T-helper 1 cell treated with Interleukin-12 subunit alpha and Interleukin-12 subunit beta and Interleukin-4 antibody, amounts not matched to agents 30 μg/mL and 1 μg/mL, for 36 hours (primary cell): Measurements from ENCODE around the gene TTL.

Experiments
- H3K27ac Mint-ChIP-seq: one replicate; pipeline ENCODE4 v1.8.0; 2021; ENCODE audit warnings: mild to moderate bottlenecking, mixed read lengths
- H3K27me3 Mint-ChIP-seq: one replicate; pipeline ENCODE4 v1.8.0; 2021; ENCODE audit warnings: low read depth, mixed read lengths
- H3K36me3 Mint-ChIP-seq: one replicate; pipeline ENCODE4 v1.8.0; 2021; ENCODE audit warnings: low read depth, mixed read lengths
- H3K4me1 Mint-ChIP-seq: one replicate; pipeline ENCODE4 v1.8.0; 2021; ENCODE audit warnings: low read depth, mixed read lengths
- H3K4me3 Mint-ChIP-seq: one replicate; pipeline ENCODE4 v1.8.0; 2021; ENCODE audit warnings: mild to moderate bottlenecking, moderate library complexity, mixed read lengths
- H3K9me3 Mint-ChIP-seq: one replicate; pipeline ENCODE4 v1.8.0; 2021; ENCODE audit warnings: mixed read lengths

The TTL gene

DNA sequence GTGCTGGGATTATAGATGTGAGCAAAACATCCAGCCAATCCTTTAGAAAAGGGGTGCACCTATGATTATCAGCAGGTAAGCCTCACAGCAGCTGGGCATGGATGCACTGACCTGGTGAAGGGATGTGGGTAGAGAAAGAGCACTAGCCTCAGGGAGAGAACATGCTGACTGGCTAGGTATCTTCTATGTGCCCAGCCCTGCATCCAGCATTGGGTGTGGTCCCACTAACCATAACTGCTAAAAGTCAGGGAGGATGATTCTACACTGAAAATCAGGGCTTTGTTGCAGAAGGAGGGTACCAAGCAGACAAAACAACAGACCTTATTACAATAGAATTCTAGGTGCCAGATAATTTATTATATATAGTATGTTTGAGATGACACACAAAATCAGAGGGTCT is 27.4 kb upstream of the TTL start:
- Mint-ChIP-seq H3K4me3 (no peak overlapping the region), H3K9me3 (no peaks in the 10 kb centered on the region), H3K27me3 (peaks cover 13% of the 10 kb centered on the region), H3K4me1 (no peaks in the 10 kb centered on the region), H3K36me3 (no peaks in the 10 kb centered on the region), H3K27ac (no peak overlapping the region)

DNA sequence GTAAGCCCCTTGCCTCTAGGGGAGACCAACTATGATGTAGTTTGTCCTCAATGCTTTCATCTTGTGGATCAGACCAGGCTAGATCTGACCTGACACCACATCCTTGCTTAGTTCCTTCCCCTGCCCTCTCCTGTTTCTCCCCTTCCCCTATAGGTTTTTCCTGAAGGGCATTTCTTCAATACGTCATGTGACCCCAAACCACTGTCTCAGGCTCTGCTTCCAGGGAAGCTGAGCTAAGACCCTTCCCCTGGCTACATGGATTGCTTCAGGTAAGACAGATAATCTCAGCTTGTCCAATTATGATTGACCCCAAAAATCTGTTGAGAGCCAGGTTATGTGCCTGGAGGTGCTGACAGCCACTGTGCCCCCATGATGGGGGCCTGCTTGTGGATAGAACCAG is 22.6 kb upstream of the TTL start:
- Mint-ChIP-seq H3K36me3 (no peaks in the 10 kb centered on the region), H3K27ac (no peak overlapping the region), H3K4me1 (no peaks in the 10 kb centered on the region), H3K4me3 (no peak overlapping the region), H3K27me3 (peaks cover 43% of the 10 kb centered on the region), H3K9me3 (no peaks in the 10 kb centered on the region)

DNA sequence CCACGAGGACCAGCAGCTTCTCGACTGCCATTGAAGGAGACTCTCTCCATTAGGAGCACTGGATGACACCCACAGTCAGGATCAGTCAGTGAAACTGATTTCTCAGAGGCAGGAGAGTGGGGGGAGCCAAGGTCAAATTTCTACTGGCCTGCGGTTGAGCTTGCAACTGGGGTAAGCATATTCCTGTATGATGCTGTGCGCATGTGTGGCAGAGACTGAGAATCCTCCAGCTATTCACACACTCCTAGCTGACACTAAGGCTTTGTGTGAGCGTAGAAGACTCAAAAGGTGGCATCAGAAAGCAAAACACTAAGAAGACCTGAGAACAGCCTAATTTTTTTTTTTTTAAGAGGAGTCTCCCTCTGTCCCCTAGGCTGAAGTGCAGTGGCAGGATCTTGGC is 19.8 kb upstream of the TTL start:
- H3K4me1 Mint-ChIP-seq = no peaks in the 10 kb centered on the region
- H3K27ac Mint-ChIP-seq = no peak overlapping the region

DNA sequence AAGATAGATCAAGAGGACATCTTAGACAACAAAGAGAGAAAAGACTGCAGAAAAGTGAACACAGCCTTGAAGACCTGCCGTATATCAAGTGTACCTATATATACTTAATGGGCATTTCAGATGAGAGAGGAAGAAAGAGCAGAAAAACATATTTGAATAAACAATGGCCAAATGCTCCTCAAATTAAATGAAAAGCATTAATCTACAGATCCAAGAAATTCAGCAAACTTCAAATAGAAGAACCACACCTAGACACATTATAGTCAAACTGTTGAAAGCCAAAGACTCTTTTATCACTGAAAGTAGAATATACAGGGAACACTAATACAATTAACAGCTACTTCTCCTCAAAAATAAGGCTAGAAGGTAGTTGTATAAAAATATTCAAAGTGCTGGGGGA is 18.7 kb upstream of the TTL start:
- Mint-ChIP-seq H3K27ac (no peak overlapping the region), H3K27me3 (peaks cover 63% of the 10 kb centered on the region), H3K36me3 (no peaks in the 10 kb centered on the region), H3K9me3 (no peaks in the 10 kb centered on the region), H3K4me3 (no peak overlapping the region), H3K4me1 (no peaks in the 10 kb centered on the region)

More for the DNA sequence above, 19.8 kb upstream of the TTL start:
- H3K27me3 Mint-ChIP-seq = peaks cover 52% of the 10 kb centered on the region
- no peaks in the 10 kb centered on the region for H3K36me3 Mint-ChIP-seq
- H3K9me3 Mint-ChIP-seq = no peaks in the 10 kb centered on the region
- H3K4me3 Mint-ChIP-seq = no peak overlapping the region

DNA sequence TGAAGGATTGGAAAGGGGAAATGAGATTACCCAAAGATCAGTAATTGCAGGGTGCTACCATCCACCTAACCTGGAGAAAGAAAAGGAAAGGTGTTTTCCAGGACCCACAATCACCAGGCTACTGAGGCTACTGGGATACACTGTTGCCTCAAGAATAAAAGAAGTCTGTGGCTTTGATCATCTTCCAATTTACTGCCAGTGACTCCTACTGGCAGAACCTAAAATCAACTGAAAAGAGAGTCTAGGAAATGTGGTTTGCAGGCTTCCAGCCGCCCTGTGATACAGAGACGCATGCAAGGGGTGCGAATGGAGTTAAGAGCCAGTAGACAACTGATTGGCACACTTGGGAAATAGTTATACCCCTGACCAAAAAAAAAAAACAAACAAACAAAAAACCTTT is 16.6 kb upstream of the TTL start:
- Mint-ChIP-seq H3K27ac (no peak overlapping the region), H3K4me3 (no peak overlapping the region), H3K4me1 (no peaks in the 10 kb centered on the region), H3K27me3 (peaks cover 67% of the 10 kb centered on the region), H3K36me3 (no peaks in the 10 kb centered on the region), H3K9me3 (no peaks in the 10 kb centered on the region)

DNA sequence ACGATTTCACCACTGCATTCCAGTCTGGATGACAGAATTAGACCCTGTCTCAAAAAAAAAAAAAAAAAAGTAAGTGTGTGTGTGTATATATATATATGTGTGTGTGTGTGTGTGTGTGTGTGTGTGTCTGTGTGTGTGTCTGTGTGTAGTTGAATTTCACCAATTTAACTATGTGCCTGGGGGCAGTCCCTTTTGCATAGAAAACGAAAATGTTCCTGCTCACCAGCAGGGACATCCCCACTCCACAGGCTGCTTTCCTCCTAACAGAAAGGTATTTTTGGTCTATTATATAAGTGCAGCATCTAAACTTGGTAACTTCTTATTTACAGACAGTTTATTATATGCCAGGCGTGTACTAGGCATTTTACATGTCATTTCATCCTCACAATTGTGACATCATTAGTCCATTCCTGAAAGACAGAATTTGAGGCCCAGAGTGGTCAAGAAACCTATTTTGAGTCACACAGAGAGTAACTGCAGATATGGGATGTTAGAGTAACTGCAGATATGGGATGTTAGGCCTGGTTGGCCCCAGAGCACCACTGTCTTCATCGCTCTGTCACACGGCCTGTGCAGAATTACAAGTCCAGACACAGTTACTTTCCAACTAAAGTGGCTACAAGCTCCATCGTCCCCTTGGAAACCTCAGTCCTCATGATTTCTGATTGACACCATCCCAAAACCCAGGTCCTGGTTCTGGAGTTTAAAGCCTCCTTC is 9.3 kb upstream of the TTL start:
- Mint-ChIP-seq H3K4me3 (no peak overlapping the region), H3K27me3 (peaks cover 19% of the 10 kb centered on the region), H3K36me3 (no peaks in the 10 kb centered on the region), H3K9me3 (no peaks in the 10 kb centered on the region), H3K27ac (no peak overlapping the region), H3K4me1 (no peaks in the 10 kb centered on the region)

DNA sequence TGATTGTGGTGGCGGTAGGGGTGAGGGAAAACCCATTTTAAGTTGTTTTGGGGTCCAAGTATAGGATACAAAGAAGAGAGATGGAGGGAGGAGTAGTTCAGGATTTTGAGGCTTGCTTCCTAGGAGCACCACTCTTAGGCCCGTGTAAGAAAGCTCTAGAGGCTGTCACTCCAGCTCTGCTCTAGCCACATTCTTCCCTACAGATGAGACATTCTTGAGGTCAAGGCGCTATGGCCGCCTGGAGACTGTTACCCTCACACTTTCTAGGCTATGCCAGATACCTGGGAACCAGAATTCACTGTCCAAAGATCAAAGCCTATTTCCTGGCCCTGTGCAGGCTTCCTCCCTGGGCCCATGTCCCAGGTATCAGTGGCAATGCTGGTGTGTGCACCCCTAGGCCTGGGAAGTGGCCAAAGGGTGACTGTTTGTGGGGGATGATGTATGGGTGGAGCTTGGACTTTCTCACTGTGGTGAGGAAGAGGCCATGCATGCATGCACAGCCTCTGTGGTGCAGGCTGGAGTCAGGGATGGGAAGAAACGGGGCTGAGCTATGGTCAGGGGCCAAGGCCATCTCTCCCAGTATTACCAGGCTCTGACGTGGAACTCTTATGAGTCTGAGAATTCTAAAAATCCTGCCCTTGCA is 7.0 kb upstream of the TTL start:
- Mint-ChIP-seq H3K4me3 (no peak overlapping the region), H3K4me1 (no peaks in the 10 kb centered on the region), H3K27ac (no peak overlapping the region), H3K27me3 (peaks cover 3% of the 10 kb centered on the region), H3K36me3 (no peaks in the 10 kb centered on the region), H3K9me3 (no peaks in the 10 kb centered on the region)

DNA sequence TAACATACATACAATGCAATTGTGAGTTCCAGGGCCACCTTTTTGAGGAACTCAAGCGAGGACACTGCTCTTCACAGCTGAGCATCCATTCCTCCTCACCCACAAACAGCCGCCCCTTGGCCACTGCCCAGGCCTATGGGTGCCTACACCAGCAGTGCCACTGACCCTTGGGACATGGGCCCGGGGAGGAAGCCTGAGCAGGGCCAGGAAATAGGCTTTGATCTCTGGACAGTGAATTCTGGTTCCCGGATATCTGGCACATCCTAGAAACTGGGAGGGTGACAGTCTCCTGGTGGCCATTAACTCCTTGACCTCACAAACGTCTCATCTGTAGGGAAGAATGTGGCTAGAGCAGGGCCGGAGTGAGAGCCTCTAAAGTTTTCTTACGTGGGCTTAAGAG is 5.5 kb upstream of the TTL start:
- Mint-ChIP-seq H3K27ac (no peak overlapping the region), H3K9me3 (no peaks in the 10 kb centered on the region), H3K4me3 (no peak overlapping the region)

DNA sequence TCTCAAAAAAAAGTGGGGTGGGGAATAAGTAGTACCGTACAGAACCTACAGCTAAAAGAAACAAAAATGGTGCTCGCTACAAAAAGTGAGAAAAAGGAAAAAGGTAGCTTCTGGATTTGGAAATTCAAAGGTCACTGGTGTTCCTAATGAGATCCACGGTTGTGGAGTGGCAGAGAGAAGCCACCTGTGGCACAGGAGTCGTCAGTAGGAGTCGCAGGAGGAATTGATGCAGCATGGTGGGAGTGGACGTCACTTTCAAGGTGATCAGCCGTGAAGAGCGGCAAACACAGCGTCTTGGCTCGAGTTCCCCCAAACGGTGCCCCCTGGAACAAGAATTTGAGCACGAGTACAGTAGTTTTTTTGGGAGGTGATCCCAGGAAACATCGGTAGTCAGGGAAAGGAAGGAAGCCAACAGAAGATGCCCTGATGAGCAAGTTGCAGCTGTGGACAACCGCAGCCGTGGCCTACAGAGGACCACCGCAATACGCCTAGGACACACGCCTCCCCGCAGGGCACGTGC is 1.4 kb upstream of the TTL start:
- peaks cover 5% of the 10 kb centered on the region for H3K36me3 Mint-ChIP-seq
- peak overlapping the region; percentile 91 for H3K4me3 Mint-ChIP-seq
- H3K27ac Mint-ChIP-seq = peak overlapping the region; percentile 89
- H3K9me3 Mint-ChIP-seq = no peaks in the 10 kb centered on the region
- peaks cover 3% of the 10 kb centered on the region for H3K27me3 Mint-ChIP-seq
- peaks cover 23% of the 10 kb centered on the region for H3K4me1 Mint-ChIP-seq

More for the DNA sequence above, 5.5 kb upstream of the TTL start:
- Mint-ChIP-seq H3K4me1 (peaks cover 7% of the 10 kb centered on the region), H3K36me3 (no peaks in the 10 kb centered on the region), H3K27me3 (peaks cover 3% of the 10 kb centered on the region)

DNA sequence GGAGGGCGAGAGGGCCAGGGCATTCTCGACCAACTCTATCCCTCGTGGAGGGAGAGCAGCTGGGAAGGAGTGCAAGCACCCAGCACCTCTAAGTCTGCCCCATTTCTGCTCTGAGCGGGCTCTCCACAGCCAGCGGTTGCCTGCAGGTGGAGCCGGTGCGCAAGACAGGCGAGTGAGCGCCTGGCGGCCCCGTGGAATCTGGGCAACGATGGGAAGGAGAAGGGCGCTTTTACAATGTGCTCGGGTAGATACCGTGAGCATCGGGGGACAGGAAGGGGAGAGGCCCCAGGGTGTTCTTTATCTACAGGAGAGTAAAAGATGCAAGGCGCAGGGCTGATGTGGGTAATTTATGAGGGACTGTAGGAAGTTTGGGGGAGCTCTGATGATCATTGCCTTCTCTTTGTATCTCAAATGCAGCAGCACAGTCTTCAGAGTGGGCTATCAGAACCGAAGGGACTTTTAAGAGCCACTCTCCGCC is 867 bp upstream of the TTL start:
- Mint-ChIP-seq H3K36me3 (peaks cover 5% of the 10 kb centered on the region), H3K4me1 (peaks cover 23% of the 10 kb centered on the region), H3K27me3 (peaks cover 3% of the 10 kb centered on the region), H3K4me3 (peak overlapping the region; percentile 91), H3K9me3 (no peaks in the 10 kb centered on the region), H3K27ac (peak overlapping the region; percentile 89)

DNA sequence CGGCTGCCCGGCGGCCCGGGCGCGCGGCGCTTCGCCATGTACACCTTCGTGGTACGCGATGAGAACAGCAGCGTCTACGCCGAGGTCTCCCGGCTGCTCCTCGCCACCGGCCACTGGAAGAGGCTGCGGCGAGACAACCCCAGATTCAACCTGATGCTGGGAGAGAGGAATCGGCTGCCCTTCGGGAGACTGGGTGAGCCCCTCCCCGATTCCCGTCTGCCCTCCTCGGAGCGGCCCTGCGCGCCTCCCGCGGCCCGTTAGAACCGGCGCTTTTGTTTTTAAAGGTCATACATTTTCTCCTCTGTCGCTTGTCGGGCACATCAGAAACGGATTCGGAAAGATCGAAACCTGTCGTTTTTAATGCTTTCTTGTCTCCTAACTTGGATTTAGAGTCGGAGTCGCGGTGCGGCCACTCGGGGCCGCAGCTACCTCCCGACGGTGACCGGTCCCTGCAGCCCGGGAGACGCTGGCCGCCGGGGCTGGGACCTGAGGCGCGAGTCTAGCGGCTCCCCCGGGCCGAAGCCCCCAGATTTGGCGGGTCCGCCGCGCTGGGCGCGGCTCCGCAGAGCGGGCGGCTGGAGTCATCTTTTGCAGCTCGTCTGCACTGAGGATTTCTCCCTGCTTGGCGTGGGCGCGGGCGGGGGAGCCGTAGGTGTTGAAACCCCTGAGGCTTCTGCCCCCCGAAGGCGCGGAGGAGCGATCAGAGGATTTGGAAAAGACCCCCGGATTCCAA is 519 bp downstream of the TTL start:
- Mint-ChIP-seq H3K27me3 (peaks cover 3% of the 10 kb centered on the region), H3K36me3 (peaks cover 10% of the 10 kb centered on the region), H3K9me3 (no peaks in the 10 kb centered on the region), H3K4me1 (peaks cover 33% of the 10 kb centered on the region), H3K4me3 (peak overlapping the region; percentile 93), H3K27ac (peak overlapping the region; percentile 89)

DNA sequence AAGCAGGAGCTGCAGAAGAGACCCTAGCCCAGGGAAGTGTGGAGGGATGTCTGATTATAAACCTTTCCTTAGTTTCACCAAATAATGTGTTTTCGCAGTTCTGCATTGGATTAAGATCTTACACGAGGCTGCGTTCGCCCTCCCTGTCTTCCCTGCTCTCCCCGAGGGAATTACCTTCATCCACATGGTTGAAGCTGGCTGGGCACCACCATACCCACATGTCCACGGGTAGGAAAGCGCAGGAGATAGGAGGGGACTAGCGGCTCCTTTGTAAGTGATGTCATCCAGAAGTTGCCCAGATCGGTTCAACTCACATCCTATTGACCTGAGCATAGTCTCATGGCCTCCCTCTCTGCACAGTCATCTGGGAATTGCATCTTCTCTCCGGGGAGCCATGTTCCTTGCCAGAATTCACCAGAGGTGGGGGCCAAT is 1.1 kb downstream of the TTL start:
- Mint-ChIP-seq H3K27me3 (peaks cover 3% of the 10 kb centered on the region), H3K27ac (peak overlapping the region; percentile 58), H3K4me3 (peak overlapping the region; percentile 93), H3K9me3 (no peaks in the 10 kb centered on the region), H3K4me1 (peaks cover 33% of the 10 kb centered on the region), H3K36me3 (peaks cover 10% of the 10 kb centered on the region)

DNA sequence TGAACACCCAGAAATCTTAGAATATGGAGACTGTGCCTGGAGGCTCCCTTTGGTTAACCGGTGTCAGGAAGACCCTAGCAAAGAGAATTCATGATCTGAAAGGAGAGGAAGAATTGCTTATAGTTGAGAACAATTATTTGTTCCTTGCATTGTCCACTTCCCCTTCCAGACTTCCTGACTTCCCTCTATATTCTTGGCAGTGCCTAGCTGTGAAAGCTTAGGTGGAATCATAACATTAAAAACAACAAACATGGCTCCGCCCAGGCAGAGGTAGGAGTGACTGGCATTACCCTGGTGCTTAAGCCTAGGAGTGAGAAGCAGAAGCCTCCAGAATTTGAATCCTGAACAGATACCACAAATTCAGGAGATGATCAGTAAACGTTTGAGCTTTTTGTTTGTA is 1.9 kb downstream of the TTL start:
- peaks cover 33% of the 10 kb centered on the region for H3K4me1 Mint-ChIP-seq
- no peak overlapping the region for H3K27ac Mint-ChIP-seq
- H3K4me3 Mint-ChIP-seq = peak overlapping the region; percentile 93
- peaks cover 3% of the 10 kb centered on the region for H3K27me3 Mint-ChIP-seq
- no peaks in the 10 kb centered on the region for H3K9me3 Mint-ChIP-seq
- peaks cover 10% of the 10 kb centered on the region for H3K36me3 Mint-ChIP-seq

DNA sequence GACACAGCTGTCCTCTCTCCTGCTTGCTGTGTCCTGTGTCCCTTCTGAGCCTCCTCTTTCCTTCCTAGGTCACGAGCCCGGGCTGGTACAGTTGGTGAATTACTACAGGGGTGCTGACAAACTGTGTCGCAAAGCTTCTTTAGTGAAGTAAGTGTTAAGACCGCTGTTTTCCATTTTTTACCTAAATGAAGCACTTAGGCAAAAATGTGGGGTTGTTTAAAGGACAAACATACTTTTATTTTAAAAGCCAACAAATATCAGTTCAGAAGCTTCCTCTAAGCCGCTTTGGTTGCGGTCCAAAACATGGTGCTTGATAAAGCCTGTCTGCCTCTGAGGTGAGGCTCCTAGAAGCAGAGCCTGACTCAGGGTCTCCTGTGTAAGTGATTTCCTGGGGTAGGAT is 3.9 kb downstream of the TTL start:
- H3K36me3 Mint-ChIP-seq = peaks cover 11% of the 10 kb centered on the region
- H3K9me3 Mint-ChIP-seq = no peaks in the 10 kb centered on the region
- H3K4me3 Mint-ChIP-seq = no peak overlapping the region
- peaks cover 33% of the 10 kb centered on the region for H3K4me1 Mint-ChIP-seq
- no peak overlapping the region for H3K27ac Mint-ChIP-seq
- no peaks in the 10 kb centered on the region for H3K27me3 Mint-ChIP-seq
